ENCODE results near the gene MAMDC4.

MAMDC4 gene

DNA sequence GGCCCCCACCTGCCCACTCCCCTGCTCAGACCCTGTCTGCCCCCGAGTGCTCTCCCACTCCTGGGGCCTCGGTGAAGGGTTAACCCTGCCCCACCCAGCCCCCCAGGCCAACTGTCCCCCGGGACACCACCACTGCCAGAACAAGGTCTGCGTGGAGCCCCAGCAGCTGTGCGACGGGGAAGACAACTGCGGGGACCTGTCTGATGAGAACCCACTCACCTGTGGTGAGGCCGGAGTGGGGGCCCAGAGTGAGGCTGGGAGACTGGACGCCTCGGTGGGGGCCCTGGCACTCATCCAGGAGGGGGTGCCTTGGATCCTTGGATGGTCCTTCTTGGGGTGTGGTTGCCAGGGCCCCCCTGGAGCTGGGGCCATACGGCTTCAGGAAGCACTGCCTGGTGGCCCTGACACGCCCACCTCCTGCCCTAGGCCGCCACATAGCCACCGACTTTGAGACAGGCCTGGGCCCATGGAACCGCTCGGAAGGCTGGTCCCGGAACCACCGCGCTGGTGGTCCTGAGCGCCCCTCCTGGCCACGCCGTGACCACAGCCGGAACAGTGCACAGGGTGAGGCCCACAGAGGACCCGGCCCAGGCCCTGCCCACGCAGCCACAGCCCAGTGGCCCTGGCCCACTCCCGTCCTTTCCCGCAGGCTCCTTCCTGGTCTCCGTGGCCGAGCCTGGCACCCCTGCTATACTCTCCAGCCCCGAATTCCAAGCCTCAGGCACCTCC lies 2.1 kb downstream of the MAMDC4 start:
- TF ChIP-seq ARNT (IDR thresholded peaks at IDR 0.05): no peak
- no peak for TF ChIP-seq L3MBTL2 (conservative IDR thresholded peaks at IDR 0.05)
- TF ChIP-seq, protein P1, sequence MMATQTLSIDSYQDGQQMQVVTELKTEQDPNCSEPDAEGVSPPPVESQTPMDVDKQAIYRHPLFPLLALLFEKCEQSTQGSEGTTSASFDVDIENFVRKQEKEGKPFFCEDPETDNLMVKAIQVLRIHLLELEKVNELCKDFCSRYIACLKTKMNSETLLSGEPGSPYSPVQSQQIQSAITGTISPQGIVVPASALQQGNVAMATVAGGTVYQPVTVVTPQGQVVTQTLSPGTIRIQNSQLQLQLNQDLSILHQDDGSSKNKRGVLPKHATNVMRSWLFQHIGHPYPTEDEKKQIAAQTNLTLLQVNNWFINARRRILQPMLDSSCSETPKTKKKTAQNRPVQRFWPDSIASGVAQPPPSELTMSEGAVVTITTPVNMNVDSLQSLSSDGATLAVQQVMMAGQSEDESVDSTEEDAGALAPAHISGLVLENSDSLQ (IDR thresholded peaks at IDR 0.05): no peak
- no peak for TF ChIP-seq HDGF (IDR thresholded peaks at IDR 0.05; ENCODE audit: borderline replicate concordance)
- TF ChIP-seq CTBP1 (IDR thresholded peaks at IDR 0.05; ENCODE audit: borderline replicate concordance): no peak
- TF ChIP-seq LEF1 (IDR thresholded peaks at IDR 0.05; ENCODE audit: borderline replicate concordance): no peak
- TF ChIP-seq FOXA1 (IDR thresholded peaks at IDR 0.05): no peak
- no peak for TF ChIP-seq SP1 (IDR thresholded peaks at IDR 0.05)
- TF ChIP-seq ELF4 (IDR thresholded peaks at IDR 0.05): no peak
- TF ChIP-seq SUZ12 (IDR thresholded peaks at IDR 0.05): no peak
- no peak for TF ChIP-seq TARDBP (IDR thresholded peaks at IDR 0.05)
- no peak for TF ChIP-seq ZNF384 (IDR thresholded peaks at IDR 0.05)
- TF ChIP-seq BHLHE40 (IDR thresholded peaks at IDR 0.05; ENCODE audit: borderline replicate concordance): no peak
- no peak for TF ChIP-seq FOXM1 (IDR thresholded peaks at IDR 0.05; ENCODE audit: borderline replicate concordance)
- no peak for TF ChIP-seq NFRKB (IDR thresholded peaks at IDR 0.05)
- no peak for TF ChIP-seq FOXK2 (IDR thresholded peaks at IDR 0.05)
- POLR2A ChIA-PET: no interaction called here
- DNase-seq (ENCODE audit: extremely low spot score): no peak
- CTCF ChIA-PET: interaction anchor here (0.6 kb wide), 1 partner anchor 181 kb away, joined by 3 read pairs; no protein-coding TSS in a partner anchor

DNA sequence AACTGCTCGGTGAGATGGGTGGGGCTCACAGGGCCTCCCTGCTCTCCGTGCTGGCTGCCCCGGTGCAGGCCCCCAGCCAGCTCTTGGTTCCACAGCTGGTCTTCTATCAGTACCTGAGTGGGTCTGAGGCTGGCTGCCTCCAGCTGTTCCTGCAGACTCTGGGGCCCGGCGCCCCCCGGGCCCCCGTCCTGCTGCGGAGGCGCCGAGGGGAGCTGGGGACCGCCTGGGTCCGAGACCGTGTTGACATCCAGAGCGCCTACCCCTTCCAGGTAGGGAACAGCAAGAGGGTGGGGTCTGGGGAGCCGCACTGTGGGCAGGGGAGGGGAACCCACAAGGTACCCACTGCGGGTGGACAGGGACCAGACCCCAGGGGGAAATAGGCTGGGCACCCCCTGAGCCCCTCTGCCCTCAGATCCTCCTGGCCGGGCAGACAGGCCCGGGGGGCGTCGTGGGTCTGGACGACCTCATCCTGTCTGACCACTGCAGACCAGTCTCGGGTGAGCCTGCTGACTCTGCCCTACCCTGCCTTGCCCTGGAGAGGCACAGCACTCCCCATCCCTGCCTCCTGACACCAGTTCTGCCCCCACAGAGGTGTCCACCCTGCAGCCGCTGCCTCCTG lies 2.8 kb downstream of the MAMDC4 start:
- DNase-seq (ENCODE audit: extremely low spot score): no peak
- ChIA-PET POLR2A (no interaction called here), CTCF (interaction anchor here (0.6 kb wide), 1 partner anchor 181 kb away, joined by 3 read pairs; no protein-coding TSS in a partner anchor)
- TF ChIP-seq ZNF384 (IDR thresholded peaks at IDR 0.05) (no peak), FOXA1 (IDR thresholded peaks at IDR 0.05) (no peak)

- CTCF ChIA-PET: no interaction called here
- no peak for DNase-seq (ENCODE audit: extremely low spot score)
- no peak for TF ChIP-seq LEF1 (IDR thresholded peaks at IDR 0.05; ENCODE audit: borderline replicate concordance)
- TF ChIP-seq BHLHE40 (IDR thresholded peaks at IDR 0.05; ENCODE audit: borderline replicate concordance): no peak
- POLR2A ChIA-PET: interaction anchor here (1.5 kb wide), 1 partner anchor 7 kb away, joined by 5 read pairs; no protein-coding TSS in a partner anchor
Observed at GRCh38 chr9:136855461-136856078, 3.4 kb downstream of the MAMDC4 start.

GRCh38 chr9:136856079-136856476 lies 3.9 kb downstream of the MAMDC4 start:
- POLR2A ChIA-PET: interaction anchor here (1.5 kb wide), 1 partner anchor 8 kb away, joined by 5 read pairs; no protein-coding TSS in a partner anchor
- TF ChIP-seq L3MBTL2 (conservative IDR thresholded peaks at IDR 0.05) (no peak), HDGF (IDR thresholded peaks at IDR 0.05; ENCODE audit: borderline replicate concordance) (no peak), CTBP1 (IDR thresholded peaks at IDR 0.05; ENCODE audit: borderline replicate concordance) (no peak), FOXM1 (IDR thresholded peaks at IDR 0.05; ENCODE audit: borderline replicate concordance) (no peak), SUZ12 (IDR thresholded peaks at IDR 0.05) (no peak), ELF4 (IDR thresholded peaks at IDR 0.05) (no peak), SP1 (IDR thresholded peaks at IDR 0.05) (no peak), ZNF384 (IDR thresholded peaks at IDR 0.05) (no peak), ARNT (IDR thresholded peaks at IDR 0.05) (no peak), LEF1 (IDR thresholded peaks at IDR 0.05; ENCODE audit: borderline replicate concordance) (no peak), NFRKB (IDR thresholded peaks at IDR 0.05) (no peak), FOXK2 (IDR thresholded peaks at IDR 0.05) (no peak), BHLHE40 (IDR thresholded peaks at IDR 0.05; ENCODE audit: borderline replicate concordance) (no peak), FOXA1 (IDR thresholded peaks at IDR 0.05) (no peak), TARDBP (IDR thresholded peaks at IDR 0.05) (no peak)
- TF ChIP-seq, protein P1 (IDR thresholded peaks at IDR 0.05): no peak
- DNase-seq (ENCODE audit: extremely low spot score): no peak
- CTCF ChIA-PET: no interaction called here

DNA sequence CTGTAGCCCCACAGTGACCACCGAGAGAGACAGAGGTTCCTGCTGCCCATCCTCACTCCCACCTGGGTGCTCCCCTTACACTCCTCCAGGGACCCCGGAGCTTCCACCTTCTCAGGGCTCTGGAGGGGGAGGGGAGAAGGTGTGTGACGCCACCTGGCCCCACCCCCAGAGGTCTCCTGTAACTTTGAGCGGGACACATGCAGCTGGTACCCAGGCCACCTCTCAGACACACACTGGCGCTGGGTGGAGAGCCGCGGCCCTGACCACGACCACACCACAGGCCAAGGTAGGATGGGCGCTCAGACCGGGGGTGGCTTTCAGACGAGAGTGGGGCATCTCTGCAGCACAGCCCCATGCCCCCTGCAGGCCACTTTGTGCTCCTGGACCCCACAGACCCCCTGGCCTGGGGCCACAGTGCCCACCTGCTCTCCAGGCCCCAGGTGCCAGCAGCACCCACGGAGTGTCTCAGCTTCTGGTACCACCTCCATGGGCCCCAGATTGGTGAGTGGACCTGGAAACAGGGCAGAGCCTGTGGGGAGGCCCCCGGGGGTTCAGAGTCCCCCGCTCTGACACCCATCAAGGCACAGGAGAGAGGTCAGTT lies 4.5 kb downstream of the MAMDC4 start:
- ChIA-PET POLR2A (interaction anchor here (1.5 kb wide), 1 partner anchor 9 kb away, joined by 5 read pairs; no protein-coding TSS in a partner anchor), CTCF (no interaction called here)
- no peak for DNase-seq (ENCODE audit: extremely low spot score)
- TF ChIP-seq L3MBTL2 (conservative IDR thresholded peaks at IDR 0.05) (no peak), SUZ12 (IDR thresholded peaks at IDR 0.05) (no peak), ZNF384 (IDR thresholded peaks at IDR 0.05) (no peak), CTBP1 (IDR thresholded peaks at IDR 0.05; ENCODE audit: borderline replicate concordance) (no peak), LEF1 (IDR thresholded peaks at IDR 0.05; ENCODE audit: borderline replicate concordance) (no peak), NFRKB (IDR thresholded peaks at IDR 0.05) (no peak), SP1 (IDR thresholded peaks at IDR 0.05) (no peak), TARDBP (IDR thresholded peaks at IDR 0.05) (no peak), FOXA1 (IDR thresholded peaks at IDR 0.05) (no peak), FOXK2 (IDR thresholded peaks at IDR 0.05) (no peak), ARNT (IDR thresholded peaks at IDR 0.05) (no peak), BHLHE40 (IDR thresholded peaks at IDR 0.05; ENCODE audit: borderline replicate concordance) (no peak), FOXM1 (IDR thresholded peaks at IDR 0.05; ENCODE audit: borderline replicate concordance) (no peak), ELF4 (IDR thresholded peaks at IDR 0.05) (no peak), HDGF (IDR thresholded peaks at IDR 0.05; ENCODE audit: borderline replicate concordance) (no peak)
- TF ChIP-seq, protein P1 (IDR thresholded peaks at IDR 0.05): no peak
